Neutrophil (primary cell): ENCODE data around the gene SMPDL3B.

Experiments
- H3K27ac ChIP-seq: fragments of 200-600 bp; sonication (generic); 2 replicates; pipeline ENCODE4 v1.5.1; 2016; ENCODE audit warnings: mild to moderate bottlenecking, moderate library complexity
- H3K27me3 ChIP-seq: fragments of 200-600 bp; sonication (generic); 2 replicates; pipeline ENCODE4 v1.6.0; 2016; ENCODE audit warnings: mild to moderate bottlenecking
- H3K36me3 ChIP-seq: fragments of 200-600 bp; sonication (generic); 2 replicates; pipeline ENCODE4 v1.5.1; 2017
- H3K4me1 ChIP-seq, 2 experiments: fragments of 200-600 bp in 1 of 2; sonication (generic) in 1 of 2; 1 replicate in 1 of 2; 2 replicates in 1 of 2; pipeline versions ENCODE4 v1.5.1 to v1.6.1; 2013 to 2016; ENCODE audit warnings: low read depth in 1 of 2, low read length in 1 of 2, mild to moderate bottlenecking in 1 of 2, moderate library complexity in 1 of 2; ENCODE audit not compliant: control insufficient read depth in 1 of 2, insufficient read depth in 1 of 2
- H3K4me3 ChIP-seq, 2 experiments: fragments of 200-600 bp in 1 of 2; sonication (generic) in 1 of 2; 1 replicate in 1 of 2; 2 replicates in 1 of 2; pipeline ENCODE4 v1.5.1; 2013 to 2016; ENCODE audit warnings: low read depth in 1 of 2, low read length in 1 of 2, mild to moderate bottlenecking in 1 of 2, moderate library complexity in 1 of 2
- H3K9me3 ChIP-seq: fragments of 200-600 bp; sonication (generic); 2 replicates; pipeline ENCODE4 v1.5.1; 2016
- TF ChIP-seq, protein P1 (sequence below): fragments of 200-600 bp; sonication (generic); IDR thresholded peaks from 2 replicates; pipeline ENCODE4 v1.5.1; 2016; ENCODE audit warnings: antibody characterized with exemption

The SMPDL3B gene

DNA sequence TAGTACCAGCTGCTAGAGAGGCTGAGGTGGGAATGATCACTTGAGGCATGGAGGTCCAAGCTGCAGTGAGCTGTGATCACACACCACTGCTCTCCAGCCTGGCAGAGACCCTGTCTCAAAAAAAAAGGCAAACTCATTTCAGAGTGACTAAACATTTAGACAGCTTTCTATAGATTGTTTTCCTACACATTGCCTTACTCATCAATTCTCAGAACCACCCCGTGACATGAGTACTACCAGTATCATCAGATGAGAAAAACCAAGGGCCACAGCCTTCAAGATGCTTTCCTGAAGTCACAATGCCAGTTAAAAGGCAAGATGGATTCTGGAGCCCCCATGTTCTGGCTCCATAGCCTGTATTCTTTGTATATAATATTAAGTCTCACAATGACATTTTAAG lies 22.4 kb upstream of the SMPDL3B start:
- H3K36me3 ChIP-seq = peaks cover 42% of the 10 kb centered on the region
- TF ChIP-seq, protein P1, sequence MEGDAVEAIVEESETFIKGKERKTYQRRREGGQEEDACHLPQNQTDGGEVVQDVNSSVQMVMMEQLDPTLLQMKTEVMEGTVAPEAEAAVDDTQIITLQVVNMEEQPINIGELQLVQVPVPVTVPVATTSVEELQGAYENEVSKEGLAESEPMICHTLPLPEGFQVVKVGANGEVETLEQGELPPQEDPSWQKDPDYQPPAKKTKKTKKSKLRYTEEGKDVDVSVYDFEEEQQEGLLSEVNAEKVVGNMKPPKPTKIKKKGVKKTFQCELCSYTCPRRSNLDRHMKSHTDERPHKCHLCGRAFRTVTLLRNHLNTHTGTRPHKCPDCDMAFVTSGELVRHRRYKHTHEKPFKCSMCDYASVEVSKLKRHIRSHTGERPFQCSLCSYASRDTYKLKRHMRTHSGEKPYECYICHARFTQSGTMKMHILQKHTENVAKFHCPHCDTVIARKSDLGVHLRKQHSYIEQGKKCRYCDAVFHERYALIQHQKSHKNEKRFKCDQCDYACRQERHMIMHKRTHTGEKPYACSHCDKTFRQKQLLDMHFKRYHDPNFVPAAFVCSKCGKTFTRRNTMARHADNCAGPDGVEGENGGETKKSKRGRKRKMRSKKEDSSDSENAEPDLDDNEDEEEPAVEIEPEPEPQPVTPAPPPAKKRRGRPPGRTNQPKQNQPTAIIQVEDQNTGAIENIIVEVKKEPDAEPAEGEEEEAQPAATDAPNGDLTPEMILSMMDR = no peak
- peak overlapping the region; percentile 44 for H3K27ac ChIP-seq
- no peaks in the 10 kb centered on the region for H3K27me3 ChIP-seq
- H3K4me3 ChIP-seq = no peak overlapping the region
- no peaks in the 10 kb centered on the region for H3K9me3 ChIP-seq
- H3K4me1 ChIP-seq = peaks cover 14 to 20% of the 10 kb centered on the region in 2 experiments

DNA sequence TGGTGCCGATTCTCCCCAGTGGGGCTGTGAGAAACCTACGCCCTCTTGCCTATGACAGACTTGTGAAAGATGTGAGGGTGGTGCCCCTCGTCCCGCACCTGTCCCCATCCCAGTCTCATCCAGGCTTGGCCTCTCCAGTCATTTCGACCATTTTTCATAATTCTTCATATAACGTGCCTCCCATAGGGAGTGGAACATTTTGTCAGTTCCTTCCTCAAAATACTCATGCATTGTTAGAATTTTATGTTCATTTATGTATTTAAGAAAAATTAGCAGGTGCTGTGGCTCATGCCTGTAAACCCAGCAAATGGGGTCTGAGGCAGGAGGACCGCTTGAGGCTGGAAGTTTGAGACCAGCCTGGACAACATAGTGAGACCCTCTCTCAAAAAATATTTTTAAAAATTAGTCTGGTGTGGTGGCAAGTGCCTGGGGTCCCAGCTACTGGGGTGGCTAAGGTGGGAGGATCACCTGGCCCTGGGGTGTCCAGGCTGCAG lies 19.7 kb upstream of the SMPDL3B start:
- Histone ChIP-seq H3K36me3 (peaks cover 15% of the 10 kb centered on the region), H3K9me3 (no peaks in the 10 kb centered on the region), H3K27me3 (no peaks in the 10 kb centered on the region), H3K27ac (peak overlapping the region; percentile 92), H3K4me1 (peaks cover 14 to 17% of the 10 kb centered on the region in 2 experiments), H3K4me3 (peak overlapping the region; percentile 80 to 82)
- TF ChIP-seq, protein P1 = no peak

DNA sequence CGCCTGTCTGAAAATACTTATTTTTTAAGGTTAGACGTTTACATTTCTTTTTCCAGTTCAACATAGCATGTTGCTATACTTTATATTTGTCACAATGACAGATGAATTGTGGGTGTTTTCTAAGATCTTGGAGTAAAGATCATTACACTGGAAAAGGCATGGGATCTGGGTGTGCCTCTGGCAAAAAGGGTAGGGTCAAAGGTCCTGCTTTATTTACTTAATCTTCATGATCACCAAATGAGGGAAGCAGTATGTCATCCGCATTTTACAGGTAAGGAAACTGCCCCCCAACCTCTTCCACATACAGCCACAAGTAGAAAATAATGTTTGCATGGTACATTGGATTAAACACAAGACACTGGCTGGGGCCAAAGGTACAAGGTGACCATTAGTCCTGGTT lies 12.5 kb upstream of the SMPDL3B start:
- H3K9me3 ChIP-seq = no peaks in the 10 kb centered on the region
- H3K27me3 ChIP-seq = no peaks in the 10 kb centered on the region
- no peak overlapping the region for H3K27ac ChIP-seq
- TF ChIP-seq, protein P1 = no peak
- H3K4me3 ChIP-seq = no peak overlapping the region
- no peaks in the 10 kb centered on the region for H3K36me3 ChIP-seq
- no peaks in the 10 kb centered on the region for H3K4me1 ChIP-seq

DNA sequence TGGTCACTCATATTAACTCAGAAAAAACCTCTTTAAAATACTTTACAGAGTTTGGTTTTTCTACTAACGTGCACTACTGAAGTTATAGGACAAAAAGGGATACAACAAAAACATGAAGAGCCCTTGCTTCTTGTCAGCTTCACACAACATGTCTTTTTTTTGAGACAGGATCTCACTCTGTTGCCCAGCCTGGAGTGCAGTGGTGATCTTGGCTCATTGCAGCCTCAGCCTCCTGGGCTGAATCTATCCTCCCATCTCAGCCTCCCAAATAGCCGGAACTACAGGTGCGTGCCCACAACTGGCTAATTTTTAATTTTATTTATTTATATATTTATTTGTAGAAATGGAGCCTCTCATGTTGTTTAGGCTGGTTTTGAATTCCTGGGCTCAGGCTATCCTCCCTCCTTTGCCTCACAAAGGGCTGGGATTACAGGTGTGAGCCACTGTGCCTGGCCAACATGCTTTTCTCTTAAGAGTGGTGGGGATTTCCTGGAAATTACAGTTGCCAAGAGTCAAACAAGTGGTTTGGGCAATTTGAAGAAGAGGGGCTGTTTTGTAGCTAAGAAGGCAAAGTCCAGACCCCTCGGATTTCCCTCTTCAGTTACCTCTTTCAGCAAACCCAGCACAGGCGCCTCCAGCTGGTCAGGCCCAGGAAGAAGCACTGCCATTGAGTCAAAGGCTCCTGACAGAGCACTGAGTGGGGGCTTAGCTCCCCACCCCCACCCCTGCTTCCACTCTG lies 6.4 kb upstream of the SMPDL3B start:
- no peaks in the 10 kb centered on the region for H3K36me3 ChIP-seq
- TF ChIP-seq, protein P1 = no peak
- no peaks in the 10 kb centered on the region for H3K27me3 ChIP-seq
- no peak overlapping the region for H3K4me3 ChIP-seq
- no peak overlapping the region for H3K27ac ChIP-seq
- no peaks in the 10 kb centered on the region for H3K9me3 ChIP-seq
- peaks cover 11 to 14% of the 10 kb centered on the region in 2 experiments for H3K4me1 ChIP-seq

DNA sequence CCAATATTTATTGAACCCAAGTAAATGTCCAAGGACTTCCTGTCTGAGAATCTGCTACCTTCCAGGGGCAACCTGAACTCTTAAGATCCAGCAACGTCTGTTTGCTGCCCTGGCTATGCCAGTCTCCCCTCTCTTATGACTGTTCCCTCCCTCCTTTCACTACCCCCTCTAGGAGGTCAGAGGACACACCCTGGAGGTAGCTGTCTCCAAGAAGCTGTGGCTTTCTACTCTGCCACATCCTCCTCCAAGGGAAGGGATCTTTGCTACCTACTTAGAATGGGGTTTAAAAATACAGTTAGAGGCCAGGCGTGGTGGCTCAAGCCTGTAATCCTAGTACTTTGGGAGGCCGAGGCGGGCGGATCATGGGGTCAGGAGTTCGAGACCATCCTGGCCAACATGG lies 3.6 kb upstream of the SMPDL3B start:
- TF ChIP-seq, protein P1 = no peak
- H3K36me3 ChIP-seq = no peaks in the 10 kb centered on the region
- no peaks in the 10 kb centered on the region for H3K9me3 ChIP-seq
- H3K4me1 ChIP-seq = peaks cover 24 to 31% of the 10 kb centered on the region in 2 experiments
- no peak overlapping the region for H3K4me3 ChIP-seq
- peaks cover 6% of the 10 kb centered on the region for H3K27me3 ChIP-seq
- peak overlapping the region; percentile 67 for H3K27ac ChIP-seq
